Spleen (tissue), 11 donors: ENCODE results near the gene TUBB4A. TPM values are rescaled to one million over a fixed set of nuclear protein-coding genes. Genes with fewer than 3 reads are reported as not detected.

ENCODE experiments used
- DNase-seq: peaks from one replicate; pipeline ENCODE4 v3.0.0-alpha.2; 2020
- H3K27ac ChIP-seq, 8 donors: fragments of 200-600 bp; sonication (generic) in 7 of 8; 1 replicate in 4 of 8; 2 replicates in 4 of 8; pipeline versions ENCODE4 v1.5.0 to v1.8.0; 2016 to 2021; ENCODE audit warnings: inconsistent platforms in 4 of 8, mild to moderate bottlenecking in 4 of 8, moderate library complexity in 1 of 8
- H3K27me3 ChIP-seq, 7 donors: fragments of 200-600 bp; sonication (generic) in 6 of 7; replicated peaks in 1 of 7; 1 replicate in 4 of 7; 2 replicates in 3 of 7; pipeline versions ENCODE4 v1.5.0 to v1.8.0; 2016 to 2021; ENCODE audit warnings: inconsistent platforms in 3 of 7, mild to moderate bottlenecking in 1 of 7
- H3K36me3 ChIP-seq, 6 donors: fragments of 200-600 bp; sonication (generic) in 5 of 6; 1 replicate in 4 of 6; 2 replicates in 2 of 6; pipeline versions ENCODE4 v1.5.0 to v1.8.0; 2016 to 2021; ENCODE audit warnings: inconsistent platforms in 2 of 6
- H3K4me1 ChIP-seq, 6 donors: fragments of 200-600 bp; sonication (generic) in 5 of 6; 1 replicate in 3 of 6; 2 replicates in 3 of 6; pipeline versions ENCODE4 v1.5.0 to v1.8.0; 2016 to 2021; ENCODE audit warnings: inconsistent platforms in 3 of 6
- H3K4me3 ChIP-seq, 8 donors: fragments of 200-600 bp; sonication (generic) in 7 of 8; 1 replicate in 4 of 8; 2 replicates in 4 of 8; pipeline versions ENCODE4 v1.5.0 to v1.8.0; 2016 to 2021; ENCODE audit warnings: inconsistent platforms in 4 of 8, mild to moderate bottlenecking in 4 of 8, moderate library complexity in 2 of 8
- H3K9me3 ChIP-seq, 8 donors: fragments of 200-600 bp; sonication (generic) in 7 of 8; 1 replicate in 4 of 8; 2 replicates in 4 of 8; pipeline versions ENCODE4 v1.5.0 to v1.8.0; 2016 to 2021; ENCODE audit warnings: inconsistent platforms in 4 of 8
- POLR2A ChIP-seq, 3 donors: fragments of 450-650 bp; IDR thresholded peaks; one replicate each; pipeline ENCODE4 v1.5.1; 2017; ENCODE audit warnings: antibody characterized with exemption in 3 of 3, mild to moderate bottlenecking in 1 of 3
- POLR2AphosphoS5 ChIP-seq, 3 donors: sonication (generic); formaldehyde crosslinking; IDR thresholded peaks; one replicate each; pipeline ENCODE4 v1.5.1; 2017; ENCODE audit warnings: antibody characterized with exemption in 3 of 3
- WGBS, 5 donors: extraction: QIAGEN DNeasy Blood & Tissue Kit in 3 of 5; methylation state at CpG; one replicate each; pipeline versions ENCODE4 v1.1.5 to v1.1.7; 2013 to 2018; 5-methylcytosine and 5-hydroxymethylcytosine counted together
- intact Hi-C: fragments of 100-400 bp; cut with DNase I; formaldehyde crosslinking; loops from one replicate; pipeline ENCODE4 v1.15.0; 2023; ENCODE audit warnings: low total_unique reads
- polyA plus RNA-seq, 3 donors: library from polyadenylated mRNA; stranded (reverse); fragments of 200-250 nt; gene quantifications; one replicate each; pipeline ENCODE4 v1.2.1, GENCODE V29; 2013
- total RNA-seq, 7 donors: library from RNA; depleted of rRNA in 3 of 7; stranded (reverse); fragments of >200 nt in 3 of 7; fragmentation: NEBNext Ultra II Directional in 4 of 7; extraction: Animal tissue kit (Norgen Biotek cat#: 25700) in 4 of 7; gene quantifications; one replicate each; pipeline versions ENCODE4 v1.1.0 to v1.2.1, GENCODE V29; 2016 to 2021
- TF ChIP-seq, protein P1 (sequence below), 11 experiments: fragments of 200-600 bp in 7 of 11; fragments of 450-650 bp in 4 of 11; sonication (generic) in 4 of 11; IDR thresholded peaks in 8 of 11; conservative IDR thresholded peaks in 3 of 11; 1 replicate in 7 of 11; 2 replicates in 4 of 11; pipeline versions ENCODE4 v1.4.0 to v1.8.0; 2016 to 2021; ENCODE audit warnings: antibody characterized with exemption in 11 of 11, inconsistent platforms in 4 of 11, mild to moderate bottlenecking in 1 of 11
- donor health status: healthy with polysubstance abuse.
- donor health status: DM: no; HTN: no; CAD: no; lungs with moderate emphysema.
- donor health status: DM: no; HTN: no; CAD: no.
- donor health status: Bipolar disorder and iron deficiency.
- donor health status: healthy.
- donor health status: DM: no; HTN: no; CAD: no.
- donor health status: DM: yes; HTN: yes; CAD: no.

The TUBB4A gene
- total and polyA plus RNA-seq, 10 donors, result 1.7 to 23.8 (median 15.8) TPM

DNA sequence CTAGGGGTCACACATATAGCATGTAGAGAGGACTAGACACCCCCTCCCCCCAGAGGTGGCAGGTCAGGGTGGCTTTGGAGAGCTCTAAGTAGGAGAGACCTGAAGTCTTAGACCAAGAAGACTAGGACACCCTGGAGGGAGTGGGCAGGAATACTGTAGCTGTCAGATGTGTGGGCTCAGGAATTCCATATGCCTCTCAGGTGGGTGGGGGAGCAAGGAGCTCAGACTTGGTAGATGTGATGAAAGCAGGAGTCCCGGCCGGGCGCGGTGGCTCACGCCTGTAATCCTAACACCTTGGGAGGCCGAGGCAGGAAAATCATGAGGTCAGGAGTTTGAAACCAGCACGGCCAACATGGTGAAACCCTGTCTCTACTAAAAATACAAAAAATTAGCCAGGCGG lies 36.4 kb downstream of the TUBB4A start:
- Histone ChIP-seq H3K36me3 (peaks cover 0 to 39% (median 10%) of the 10 kb centered on the region in 6 donors), H3K27ac (no peak overlapping the region), H3K27me3 (peaks cover 0 to 28% (median 12%) of the 10 kb centered on the region in 7 donors), H3K4me1 (peaks cover 0 to 30% (median 11%) of the 10 kb centered on the region in 6 donors), H3K4me3 (no peak overlapping the region), H3K9me3 (no peaks in the 10 kb centered on the region)
- intact Hi-C loops, result no loop called here
- TF ChIP-seq POLR2AphosphoS5 (IDR thresholded peaks at IDR 0.05) (no peak), POLR2A (IDR thresholded peaks at IDR 0.05) (no peak)
- TF ChIP-seq, protein P1, sequence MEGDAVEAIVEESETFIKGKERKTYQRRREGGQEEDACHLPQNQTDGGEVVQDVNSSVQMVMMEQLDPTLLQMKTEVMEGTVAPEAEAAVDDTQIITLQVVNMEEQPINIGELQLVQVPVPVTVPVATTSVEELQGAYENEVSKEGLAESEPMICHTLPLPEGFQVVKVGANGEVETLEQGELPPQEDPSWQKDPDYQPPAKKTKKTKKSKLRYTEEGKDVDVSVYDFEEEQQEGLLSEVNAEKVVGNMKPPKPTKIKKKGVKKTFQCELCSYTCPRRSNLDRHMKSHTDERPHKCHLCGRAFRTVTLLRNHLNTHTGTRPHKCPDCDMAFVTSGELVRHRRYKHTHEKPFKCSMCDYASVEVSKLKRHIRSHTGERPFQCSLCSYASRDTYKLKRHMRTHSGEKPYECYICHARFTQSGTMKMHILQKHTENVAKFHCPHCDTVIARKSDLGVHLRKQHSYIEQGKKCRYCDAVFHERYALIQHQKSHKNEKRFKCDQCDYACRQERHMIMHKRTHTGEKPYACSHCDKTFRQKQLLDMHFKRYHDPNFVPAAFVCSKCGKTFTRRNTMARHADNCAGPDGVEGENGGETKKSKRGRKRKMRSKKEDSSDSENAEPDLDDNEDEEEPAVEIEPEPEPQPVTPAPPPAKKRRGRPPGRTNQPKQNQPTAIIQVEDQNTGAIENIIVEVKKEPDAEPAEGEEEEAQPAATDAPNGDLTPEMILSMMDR (IDR thresholded peaks at IDR 0.05 in 8 of 11, conservative IDR thresholded peaks at IDR 0.05 in 3 of 11), result no peak
- DNase-seq, result no peak
- WGBS, 5 donors, result 92 to 95% (median 93%) methylated on average over 8 of the region's 8 CpGs

- intact Hi-C loops, result no loop called here
- TF ChIP-seq, protein P1 (IDR thresholded peaks at IDR 0.05 in 8 of 11, conservative IDR thresholded peaks at IDR 0.05 in 3 of 11), result no peak
- no peak for TF ChIP-seq POLR2AphosphoS5 (IDR thresholded peaks at IDR 0.05)
- no peak for TF ChIP-seq POLR2A (IDR thresholded peaks at IDR 0.05)
- no peaks in the 10 kb centered on the region for H3K9me3 ChIP-seq
- 65 to 77% (median 69%) methylated on average over 9 of the region's 9 CpGs for WGBS, 5 donors
- H3K4me3 ChIP-seq, result no peak overlapping the region
- H3K4me1 ChIP-seq, result peaks cover 0 to 37% (median 15%) of the 10 kb centered on the region in 6 donors
- H3K27ac ChIP-seq, result no peak overlapping the region
- H3K36me3 ChIP-seq, result peaks cover 0 to 32% (median 3%) of the 10 kb centered on the region in 6 donors
- H3K27me3 ChIP-seq, result peaks cover 0 to 28% (median 12%) of the 10 kb centered on the region in 7 donors
- DNase-seq, result no peak
Observed at GRCh38 chr19:6465006-6465405, 37.1 kb downstream of the TUBB4A start.

GRCh38 chr19:6464070-6464873 lies 37.8 kb downstream of the TUBB4A start, which contains the start of gene CRB3:
CRB3 (plus strand) TSS chr19:6464271; CDS start chr19:6464702, 431 bp downstream.
- peak within 1 kb of the TSS in 2 of 8 donors; percentile 21 to 42 for H3K27ac ChIP-seq
- intact Hi-C loops, result no loop called here

More at GRCh38 chr19:6464070-6464873, 37.8 kb downstream of the TUBB4A start, which contains the start of gene CRB3:
- Histone ChIP-seq H3K9me3 (no peaks in the 10 kb centered on the region), H3K4me1 (peaks cover 0 to 44% (median 20%) of the 10 kb centered on the region in 6 donors), H3K27me3 (peaks cover 0 to 35% (median 12%) of the 10 kb centered on the region in 7 donors), H3K4me3 (peak within 1 kb of the TSS in 7 of 8 donors; percentile 8 to 60 (median 18)), H3K36me3 (peaks cover 0 to 25% (median 2%) of the 10 kb centered on the region in 6 donors)
- 10 to 26% (median 12%) methylated on average over 31 to 65 of the region's 65 CpGs for WGBS, 5 donors
- peak; percentile 83 for DNase-seq
- TF ChIP-seq, protein P1 (IDR thresholded peaks at IDR 0.05 in 8 of 11, conservative IDR thresholded peaks at IDR 0.05 in 3 of 11), result no peak
- TF ChIP-seq POLR2A (IDR thresholded peaks at IDR 0.05), result no peak
- no peak for TF ChIP-seq POLR2AphosphoS5 (IDR thresholded peaks at IDR 0.05)
